Erythroblast (primary cell): ENCODE results near the gene FGD3.

Experiments used
- GATA1 ChIP-seq: IDR thresholded peaks from 2 replicates; pipeline ENCODE4 v1.6.1; 2011; ENCODE audit warnings: low read depth, mild to moderate bottlenecking, control low read depth, low read length, moderate library complexity
- POLR2A ChIP-seq: IDR thresholded peaks from 2 replicates; pipeline ENCODE4 v1.6.1; 2011; ENCODE audit warnings: mild to moderate bottlenecking, low read length

- TF ChIP-seq POLR2A: no peak
- TF ChIP-seq GATA1: no peak
These were observed at the start of gene FGD3 for GRCh38 chr9:92947268-92948037.
